ENCODE measurements around the gene ATF6.

GRCh38 chr1:161930064-161930463 lies 163.9 kb downstream of the ATF6 start:
- no peak for TF ChIP-seq EP300 (IDR thresholded peaks at IDR 0.05)
- TF ChIP-seq SMC3 (IDR thresholded peaks at IDR 0.05), result no peak
- no peak for TF ChIP-seq CTCF (IDR thresholded peaks at IDR 0.05)
- TF ChIP-seq MAX (IDR thresholded peaks at IDR 0.05), result no peak
